ENCODE measurements around the gene GTF2IRD2.
A peak's percentile ranks its signal among the peaks of the same experiment; 100 is the strongest.
"Not testable (repeated sequence)": the region's sequence is repeated elsewhere in the genome, so short reads cannot be mapped to it uniquely, and the experiment has no call there.

GTF2IRD2 gene

DNA sequence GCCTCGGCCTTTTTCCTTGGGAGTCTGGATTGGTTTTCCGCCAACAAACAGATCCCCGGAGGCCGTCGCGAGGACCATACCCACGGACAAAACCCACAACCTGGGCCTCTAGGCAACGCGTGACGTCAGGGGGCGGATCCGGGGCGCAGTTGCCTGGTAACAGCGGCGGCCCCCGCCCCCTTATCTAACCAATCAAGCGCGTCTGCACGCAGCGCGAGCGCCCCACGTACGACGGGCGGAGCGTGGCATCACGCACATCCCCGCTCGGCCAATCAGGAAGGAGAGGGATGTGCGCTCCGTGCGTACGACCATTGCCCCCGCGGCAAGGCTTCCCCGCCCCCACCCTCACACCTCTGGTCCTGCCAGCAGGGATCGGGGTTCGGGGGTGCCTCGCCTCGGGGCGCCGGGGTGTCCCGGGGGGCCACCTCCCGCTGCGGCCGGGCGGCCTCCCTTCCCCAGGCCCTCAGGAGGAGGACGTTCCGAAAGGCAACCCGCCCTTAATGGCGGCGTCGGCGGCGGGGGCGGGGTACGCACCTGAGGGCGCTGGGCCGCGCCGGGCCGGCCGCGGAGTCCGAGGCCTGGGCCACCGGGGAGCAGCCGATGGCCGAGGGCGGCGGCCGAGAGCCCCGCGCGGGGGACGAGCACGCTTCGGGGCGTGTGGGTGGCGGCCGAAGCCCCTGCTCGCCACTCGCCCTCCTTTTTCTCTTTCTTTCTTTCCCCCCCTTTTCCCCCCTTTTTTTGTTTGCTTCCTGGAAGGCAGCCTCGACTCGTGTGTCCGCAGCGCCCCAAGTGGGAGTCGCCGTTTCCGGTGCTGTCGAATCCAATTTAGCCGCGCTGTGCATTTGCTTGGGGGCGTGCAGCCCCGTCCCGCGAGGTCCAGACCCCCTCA is at the start of gene GTF2IRD2:
GTF2IRD2 (minus strand) TSS at position 773 of the 889 bp plus-strand sequence. CDS start 15,227 bp downstream, outside the sequence.
- not testable (repeated sequence) for DNase-seq (ENCODE audit: low read depth); H3K4me3 ChIP-seq (ENCODE audit: low read depth, low read length)

DNA sequence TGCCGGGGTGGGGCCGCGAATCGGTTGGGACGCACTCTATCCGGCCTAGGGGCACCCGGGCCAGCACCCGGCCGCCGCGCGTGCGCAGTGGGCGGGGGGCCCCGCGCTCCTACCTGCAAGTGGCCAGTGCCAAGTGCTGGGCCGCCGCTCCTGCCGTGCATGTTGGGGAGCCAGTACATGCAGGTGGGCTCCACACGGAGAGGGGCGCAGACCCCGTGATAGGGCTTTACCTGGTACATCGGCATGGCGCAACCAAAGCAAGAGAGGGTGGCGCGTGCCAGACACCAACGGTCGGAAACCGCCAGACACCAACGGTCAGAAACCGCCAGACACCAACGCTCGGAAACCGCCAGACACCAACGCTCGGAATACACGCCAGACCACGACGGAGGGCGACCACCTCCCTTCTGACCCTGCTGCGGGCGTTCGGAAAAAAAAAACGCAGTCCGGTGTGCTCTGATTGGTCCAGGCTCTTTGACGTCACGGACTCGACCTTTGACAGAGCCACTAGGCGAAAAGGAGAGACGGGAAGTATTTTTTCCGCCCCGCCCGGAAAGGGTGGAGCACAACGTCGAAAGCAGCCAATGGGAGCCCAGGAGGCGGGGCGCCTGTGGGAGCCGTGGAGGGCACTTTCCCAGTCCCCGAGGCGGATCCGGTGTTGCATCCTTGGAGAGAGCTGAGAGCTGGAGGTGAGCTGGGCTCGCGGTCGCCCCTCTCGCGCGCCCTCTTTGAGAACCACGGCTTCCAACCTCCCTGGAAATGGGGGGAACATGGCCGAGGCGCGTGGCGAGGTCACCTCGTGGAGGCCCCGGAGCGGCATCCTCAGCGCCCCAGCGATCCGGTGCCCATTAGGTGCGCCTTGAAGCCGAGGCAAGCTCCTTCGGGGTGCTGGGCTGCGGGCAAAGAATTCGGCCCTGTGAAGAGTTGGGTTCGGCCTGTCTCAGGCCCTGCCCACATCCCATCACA is 39.0 kb upstream of the GTF2IRD2 start:
- peak overlapping the region; percentile 63 for H3K4me3 ChIP-seq (ENCODE audit: low read depth, low read length)
- peak; percentile 71 for DNase-seq (ENCODE audit: low read depth)

DNA sequence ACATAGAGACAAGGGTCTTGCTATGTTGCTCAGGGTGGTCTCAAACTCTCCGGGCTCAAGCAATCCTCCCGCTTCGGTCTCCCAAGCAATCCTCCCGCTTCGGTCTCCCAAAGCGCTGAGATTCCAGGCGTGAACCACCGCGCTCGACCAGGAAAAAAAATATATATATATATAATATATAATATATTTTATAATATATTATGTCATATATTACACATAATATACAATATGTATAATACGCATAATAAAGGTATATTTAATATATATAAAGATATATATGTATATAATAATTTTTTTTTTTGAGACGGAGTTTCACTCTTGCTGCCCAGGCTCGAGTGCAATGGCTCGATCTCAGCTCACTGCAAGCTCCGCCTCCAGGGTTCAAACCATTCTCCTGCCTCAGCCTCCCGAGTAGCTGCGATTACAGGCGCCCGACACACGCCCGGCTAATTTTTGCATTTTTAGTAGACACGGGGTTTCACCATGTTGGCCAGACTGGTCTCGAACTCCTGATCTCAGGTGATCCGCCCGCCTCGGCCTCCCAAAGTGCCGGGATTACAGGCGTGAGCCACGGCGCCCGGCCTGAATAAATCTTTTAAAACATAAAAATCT is 38.2 kb upstream of the GTF2IRD2 start:
- H3K4me3 ChIP-seq (ENCODE audit: low read depth, low read length) = peak overlapping the region; percentile 39; the same call in 1 of the 2 replicates
- DNase-seq (ENCODE audit: low read depth) = not testable (repeated sequence)

DNA sequence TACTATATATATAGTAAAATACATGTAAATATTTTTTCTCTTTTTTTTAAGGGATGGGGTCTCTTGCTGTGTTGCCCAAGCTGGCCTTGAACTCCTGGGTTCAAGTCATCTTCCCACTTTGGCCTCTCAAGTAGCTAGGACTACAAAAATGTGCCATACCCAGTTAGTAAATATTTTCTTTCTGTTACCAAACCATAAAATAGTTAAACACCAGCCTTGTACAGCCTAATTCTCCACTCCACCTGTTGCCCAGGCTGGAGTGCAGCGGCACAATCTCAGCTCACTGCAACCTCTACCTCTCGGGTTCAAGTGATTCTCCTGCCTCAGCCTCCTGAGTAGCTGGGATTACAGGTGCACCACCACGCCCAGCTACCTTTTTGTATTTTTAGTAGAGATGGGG is 33.9 kb upstream of the GTF2IRD2 start:
- H3K4me3 ChIP-seq (ENCODE audit: low read depth, low read length); DNase-seq (ENCODE audit: low read depth): not testable (repeated sequence)

DNA sequence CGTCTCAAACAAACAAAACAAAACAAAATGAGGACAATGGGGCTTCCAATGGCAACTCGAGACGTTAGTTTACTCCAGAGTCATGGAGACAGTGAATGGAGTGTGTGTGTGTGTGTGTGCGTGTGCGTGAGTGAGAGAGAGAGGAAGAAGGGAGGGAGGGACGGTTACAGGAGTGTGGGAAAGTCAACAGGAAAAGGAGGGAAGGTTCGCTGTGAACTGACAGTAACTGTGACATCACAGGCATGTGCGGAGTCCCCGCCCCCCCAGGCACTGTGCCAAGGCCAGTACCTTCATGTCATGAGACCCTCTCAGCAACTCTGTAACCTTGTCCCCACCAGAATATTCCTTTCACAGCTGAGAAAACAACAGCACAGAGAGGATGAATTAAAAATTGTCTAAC is 30.7 kb upstream of the GTF2IRD2 start:
- not testable (repeated sequence) for H3K4me3 ChIP-seq (ENCODE audit: low read depth, low read length); DNase-seq (ENCODE audit: low read depth)

DNA sequence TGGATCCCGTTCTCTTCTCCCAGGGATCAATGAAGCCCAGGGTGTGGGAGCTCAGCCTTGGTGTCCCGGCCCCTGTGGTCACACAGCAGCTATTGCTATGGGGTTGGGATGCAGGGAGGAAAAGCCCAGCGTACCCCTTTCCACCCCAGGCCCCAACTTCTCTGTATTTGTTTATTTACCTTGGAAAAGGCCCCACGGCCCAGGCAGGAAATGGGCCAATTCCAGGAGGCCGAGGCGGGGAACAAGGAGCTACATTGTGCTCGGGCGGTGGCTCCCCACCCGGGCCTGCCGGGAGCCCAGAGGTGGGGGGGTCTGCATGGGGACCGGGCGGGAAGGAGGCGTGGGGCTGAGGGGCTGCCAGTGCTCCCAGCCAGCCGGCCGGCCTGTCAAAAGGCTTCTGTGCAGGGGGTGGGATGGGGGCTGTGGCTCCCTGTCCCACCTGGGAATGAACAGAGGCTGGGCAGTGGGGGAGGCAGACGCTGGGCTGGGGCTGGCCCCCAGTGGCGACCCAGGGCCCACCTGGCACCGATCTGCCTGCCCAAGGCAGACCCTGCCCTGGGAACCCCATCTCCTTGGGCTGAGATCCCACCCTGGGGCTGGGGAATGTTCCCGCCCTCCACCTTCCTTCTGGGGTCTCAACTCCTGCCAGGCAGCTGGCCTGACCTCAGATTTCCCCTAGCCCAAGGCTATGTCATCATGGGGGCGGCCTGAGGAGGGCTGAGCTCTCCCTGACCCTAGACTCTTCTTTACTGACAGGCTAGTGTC is 23.5 kb upstream of the GTF2IRD2 start:
- DNase-seq (ENCODE audit: low read depth); H3K4me3 ChIP-seq (ENCODE audit: low read depth, low read length): not testable (repeated sequence)

DNA sequence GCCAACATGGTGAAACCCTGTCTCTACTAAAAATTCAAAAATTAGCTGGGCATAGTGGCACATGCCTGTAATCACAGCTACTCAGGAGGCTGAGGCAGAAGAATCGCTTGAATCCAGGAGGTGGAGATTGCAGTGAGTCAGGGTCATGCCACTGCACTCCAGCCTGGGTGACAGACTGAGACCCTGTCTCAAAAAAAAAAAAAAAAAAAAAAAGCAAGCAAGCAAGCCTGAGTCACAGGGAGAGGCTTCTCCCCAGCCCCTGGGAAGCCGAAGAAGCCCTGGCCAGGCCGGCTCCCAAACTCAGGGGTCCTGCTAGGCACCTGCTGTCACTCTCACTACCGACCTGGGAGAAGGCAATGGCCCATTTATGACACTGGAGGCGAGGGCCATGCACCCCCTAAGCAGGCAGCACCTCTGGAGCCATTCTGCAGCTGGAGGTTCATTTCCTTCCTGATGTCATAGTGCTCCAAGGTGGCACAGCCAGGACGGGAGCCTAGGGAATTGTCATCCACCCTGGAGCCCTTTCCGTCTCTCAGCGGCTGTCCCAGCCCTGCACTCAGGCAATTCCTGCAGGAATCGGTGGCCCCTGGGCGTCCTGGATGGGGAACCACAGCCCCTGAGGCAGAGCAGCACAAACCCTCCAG is 22.8 kb upstream of the GTF2IRD2 start:
- DNase-seq (ENCODE audit: low read depth); H3K4me3 ChIP-seq (ENCODE audit: low read depth, low read length): not testable (repeated sequence)

DNA sequence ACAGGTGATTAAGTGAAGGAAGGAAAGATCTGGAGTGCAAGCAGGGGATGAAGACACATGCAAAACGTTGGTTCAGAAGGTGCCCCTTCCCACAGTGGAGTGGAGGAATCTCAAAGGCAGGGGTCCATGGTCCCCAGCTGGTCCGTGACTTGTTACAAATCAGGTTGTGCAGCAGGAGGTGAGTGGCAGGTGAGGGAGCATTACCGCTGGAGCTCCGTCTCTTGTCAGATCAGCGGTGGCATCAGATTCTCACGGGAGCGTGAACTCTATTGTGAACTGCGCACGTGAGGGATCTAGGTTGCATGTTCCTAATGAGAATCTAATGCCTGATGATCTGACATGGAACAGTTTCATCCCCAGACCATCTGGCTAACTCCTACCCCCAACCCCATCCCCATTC is 21.1 kb upstream of the GTF2IRD2 start:
- not testable (repeated sequence) for H3K4me3 ChIP-seq (ENCODE audit: low read depth, low read length); DNase-seq (ENCODE audit: low read depth)

DNA sequence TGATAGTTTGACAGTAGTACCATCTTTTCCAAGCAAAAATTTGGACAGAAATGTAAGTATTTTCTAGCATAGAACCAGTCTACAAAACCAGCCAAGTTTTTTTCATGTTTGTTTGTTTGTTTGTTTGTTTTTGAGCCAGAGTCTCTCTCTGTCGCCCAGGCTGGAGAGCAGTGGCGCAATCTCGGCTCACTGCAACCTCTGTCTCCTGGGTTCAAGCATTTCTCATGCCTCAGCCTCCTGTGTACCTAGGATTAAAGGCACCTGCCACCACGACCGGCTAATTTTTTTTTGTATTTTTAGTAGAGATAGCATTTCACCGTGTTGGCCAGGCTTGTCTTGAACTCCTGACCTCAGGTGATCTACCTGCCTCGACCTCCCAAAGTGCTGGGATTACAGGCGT is 14.4 kb upstream of the GTF2IRD2 start:
- DNase-seq (ENCODE audit: low read depth); H3K4me3 ChIP-seq (ENCODE audit: low read depth, low read length): not testable (repeated sequence)

DNA sequence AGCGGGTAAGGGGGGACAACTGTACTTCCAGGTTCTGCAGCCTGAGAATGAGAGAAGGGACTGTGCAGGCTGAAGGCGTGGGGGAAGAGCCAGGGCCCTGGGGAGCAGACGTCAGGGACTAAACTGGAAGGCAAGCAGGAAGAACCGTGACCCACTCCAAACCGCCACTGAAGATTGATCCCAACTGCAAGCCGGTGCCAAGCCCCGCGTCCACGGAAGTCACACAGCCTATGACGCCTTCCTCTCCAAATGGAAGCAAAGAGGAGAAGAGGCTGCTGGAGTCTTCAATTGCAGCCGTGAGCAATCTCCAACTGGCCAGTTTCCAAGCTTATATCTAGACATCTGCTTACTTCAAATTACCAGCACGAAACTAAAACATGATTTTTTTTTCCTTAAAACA is 1.6 kb downstream of the GTF2IRD2 start:
- not testable (repeated sequence) for H3K4me3 ChIP-seq (ENCODE audit: low read depth, low read length); DNase-seq (ENCODE audit: low read depth)

DNA sequence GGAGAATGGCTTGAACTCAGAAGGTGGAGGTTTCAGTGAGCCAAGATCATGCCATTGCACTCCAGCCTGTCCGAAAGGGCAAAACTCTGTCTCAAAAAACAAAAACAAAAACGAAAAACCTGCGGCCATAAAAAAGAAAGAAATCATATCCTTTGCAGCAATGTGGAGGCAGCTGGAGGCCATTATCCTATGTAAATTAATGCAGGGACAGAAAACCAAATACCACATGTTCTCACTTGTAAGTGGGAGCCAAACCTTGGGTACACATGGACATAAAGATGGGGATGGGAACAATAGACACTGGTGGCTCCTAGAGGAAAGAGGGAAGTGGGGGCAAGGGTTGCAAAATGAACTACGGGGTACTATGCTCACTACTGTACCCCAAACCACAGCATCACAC is 21.0 kb downstream of the GTF2IRD2 start:
- not testable (repeated sequence) for DNase-seq (ENCODE audit: low read depth); H3K4me3 ChIP-seq (ENCODE audit: low read depth, low read length)

DNA sequence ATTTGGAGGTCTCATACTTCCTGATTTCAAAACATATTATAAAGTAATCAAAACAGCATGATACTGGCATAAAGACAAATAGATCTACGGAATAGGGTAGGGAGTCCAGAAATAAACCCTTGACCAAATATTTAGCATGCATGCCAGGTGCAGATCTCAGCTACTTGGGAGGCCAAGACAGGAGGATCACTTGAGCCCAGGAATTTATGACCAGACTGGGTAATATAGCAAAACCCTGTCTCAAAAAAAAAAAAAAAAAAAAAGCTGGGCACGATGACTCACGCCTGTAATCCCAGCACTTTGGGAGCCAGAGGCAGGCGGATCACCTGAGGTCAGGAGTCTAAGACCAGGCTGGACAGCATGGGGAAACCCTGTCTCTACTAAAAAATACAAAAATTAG is 21.4 kb downstream of the GTF2IRD2 start:
- DNase-seq (ENCODE audit: low read depth); H3K4me3 ChIP-seq (ENCODE audit: low read depth, low read length): not testable (repeated sequence)

DNA sequence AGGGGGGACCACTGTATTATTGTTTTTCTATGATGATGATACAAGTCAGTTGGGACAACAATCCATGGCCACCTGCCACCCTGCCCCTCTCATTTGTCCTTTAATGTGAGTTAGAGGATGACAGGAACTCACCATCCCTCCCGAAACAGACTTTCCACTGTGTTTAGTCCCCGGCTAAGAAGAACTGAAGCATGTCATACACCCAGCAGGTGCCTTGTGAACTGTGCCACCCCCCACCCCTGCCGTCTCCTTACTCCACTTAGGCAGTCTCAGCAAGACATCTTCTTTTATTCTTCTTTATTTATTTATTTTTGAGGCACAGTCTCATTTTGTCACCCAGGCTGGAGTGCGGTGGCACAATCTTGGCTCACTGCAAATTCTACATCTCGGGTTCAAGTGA is 30.1 kb downstream of the GTF2IRD2 start:
- DNase-seq (ENCODE audit: low read depth); H3K4me3 ChIP-seq (ENCODE audit: low read depth, low read length): not testable (repeated sequence)

DNA sequence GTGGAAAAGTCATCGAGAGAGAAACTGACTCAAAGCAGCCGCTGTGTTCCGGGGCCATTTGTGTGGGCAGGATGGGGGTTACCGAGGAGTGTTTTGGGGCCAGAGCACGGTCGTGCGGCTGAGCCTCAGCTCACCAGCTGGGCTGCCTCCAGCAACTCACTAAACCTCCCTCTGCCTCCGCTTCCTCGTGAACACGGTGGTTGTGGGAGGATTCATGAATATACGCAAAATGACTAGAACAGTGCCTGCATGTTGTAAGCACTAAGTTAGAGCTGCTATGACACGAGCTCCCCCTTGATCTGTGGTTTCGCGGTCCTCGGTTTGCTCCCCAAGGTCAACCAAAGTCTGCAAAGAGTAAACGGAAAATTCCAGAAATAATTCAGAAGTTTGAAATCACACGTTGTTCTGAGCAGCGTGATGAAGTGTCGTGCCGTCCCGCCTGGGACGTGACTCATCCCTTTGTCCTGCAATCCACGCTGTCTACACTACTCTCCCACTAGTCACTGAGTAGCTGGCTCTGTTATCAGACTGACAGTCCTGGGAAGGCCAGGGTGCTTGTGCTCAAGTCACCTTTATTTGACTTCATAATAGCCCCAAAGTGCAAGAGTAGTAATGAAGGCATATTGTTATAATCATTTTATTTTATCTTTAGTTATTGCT is 31.1 kb downstream of the GTF2IRD2 start:
- not testable (repeated sequence) for H3K4me3 ChIP-seq (ENCODE audit: low read depth, low read length); DNase-seq (ENCODE audit: low read depth)

DNA sequence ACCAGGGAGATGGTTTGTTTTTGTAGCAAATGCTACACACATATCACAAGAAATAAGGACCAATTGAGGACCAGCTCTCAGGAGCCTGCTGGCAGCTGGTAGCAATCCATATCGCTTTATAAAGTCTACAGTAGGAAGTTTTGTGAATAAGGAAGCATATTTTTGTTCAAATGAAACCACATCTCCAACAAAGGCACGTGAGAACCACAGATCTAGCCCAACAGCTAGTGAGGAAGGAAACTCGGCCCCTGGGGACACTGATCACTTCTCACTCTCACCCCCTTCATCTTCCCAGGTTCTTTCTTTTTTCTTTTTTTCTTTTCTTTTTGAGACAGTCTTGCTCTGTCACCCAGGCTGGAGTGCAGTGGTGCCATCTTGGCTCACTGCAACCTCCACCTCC is 35.5 kb downstream of the GTF2IRD2 start:
- H3K4me3 ChIP-seq (ENCODE audit: low read depth, low read length); DNase-seq (ENCODE audit: low read depth): not testable (repeated sequence)

DNA sequence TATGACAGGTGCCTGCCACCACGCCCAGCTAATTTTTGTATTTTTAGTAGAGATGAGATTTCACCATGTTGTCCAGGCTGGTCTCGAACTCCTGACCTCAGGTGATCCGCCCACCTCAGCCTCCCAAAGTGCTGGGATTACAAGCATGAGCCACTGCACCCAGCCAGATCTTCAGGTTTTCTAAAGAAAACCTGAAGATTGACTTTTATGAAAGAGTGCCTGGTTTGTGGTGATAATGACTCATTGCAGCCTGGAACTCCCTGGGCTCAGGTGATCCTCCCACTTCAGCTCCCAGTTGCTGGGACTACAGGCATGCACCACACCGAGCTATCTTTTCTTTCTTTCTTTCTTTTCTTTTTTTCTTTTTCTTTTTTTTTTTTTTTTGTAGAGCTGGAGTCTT is 52.8 kb downstream of the GTF2IRD2 start:
- DNase-seq (ENCODE audit: low read depth); H3K4me3 ChIP-seq (ENCODE audit: low read depth, low read length): not testable (repeated sequence)

DNA sequence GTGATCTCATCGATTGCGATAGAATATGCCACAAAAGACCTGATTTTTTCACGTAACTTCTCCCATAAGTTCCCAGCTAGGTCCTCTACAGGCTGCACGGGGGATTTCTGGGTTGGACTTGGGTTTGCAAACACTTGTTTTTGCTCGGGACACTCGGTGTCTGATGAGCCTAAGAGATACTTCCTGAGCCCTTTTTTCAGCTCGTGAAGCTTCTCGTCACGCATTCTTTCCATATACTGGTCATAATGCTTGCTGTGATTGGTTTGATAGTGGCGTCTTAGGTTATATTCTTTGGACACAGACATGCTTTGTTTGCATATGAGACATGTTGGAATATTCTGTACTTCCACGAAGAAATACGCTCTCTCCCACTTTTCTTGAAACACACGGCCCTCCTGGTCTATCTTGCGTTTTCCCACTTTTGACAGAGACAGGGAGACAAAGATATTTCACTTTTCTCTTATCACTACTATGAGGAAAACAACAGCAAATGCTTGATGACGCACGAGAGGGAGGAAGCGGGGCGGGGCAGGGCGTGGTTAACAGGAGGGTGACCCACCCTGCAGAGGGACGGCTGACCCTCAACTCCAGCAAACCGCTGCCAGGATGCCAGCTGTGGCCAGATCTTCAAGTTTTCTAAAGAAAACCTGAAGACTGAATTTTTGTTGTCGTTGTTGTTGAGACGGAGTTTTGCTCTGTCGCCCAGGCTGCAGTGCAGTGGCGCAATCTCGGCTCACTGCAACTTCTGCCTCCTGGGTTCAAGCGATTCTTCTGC is 53.4 kb downstream of the GTF2IRD2 start:
- not testable (repeated sequence) for DNase-seq (ENCODE audit: low read depth); H3K4me3 ChIP-seq (ENCODE audit: low read depth, low read length)
